Body of pancreas (tissue), 4 donors: ENCODE data around the gene SMIM11. TPM values are rescaled to one million over a fixed set of nuclear protein-coding genes. Genes with fewer than 3 reads are reported as not detected.
"Not testable (repeated sequence)": the region's sequence is repeated elsewhere in the genome, so short reads cannot be mapped to it uniquely, and the experiment has no call there.

Experiments used
- ATAC-seq: fragments of 150-250 bp; one replicate; pipeline ENCODE4 v1.9.1; 2016
- DNase-seq, 4 donors: peaks; one replicate each; pipeline ENCODE4 v3.0.0-alpha.2; 2019
- H3K27ac ChIP-seq, 4 donors: fragments of 200-600 bp; sonication (generic); 1 replicate in 3 of 4; 2 replicates in 1 of 4; pipeline versions ENCODE4 v1.5.1 to v1.6.1; 2016 to 2019; ENCODE audit warnings: mild to moderate bottlenecking in 1 of 4, mixed read lengths in 1 of 4, moderate library complexity in 1 of 4
- H3K27me3 ChIP-seq, 2 donors: fragments of 200-600 bp; sonication (generic); one replicate each; pipeline ENCODE4 v1.6.0; 2016; ENCODE audit warnings: mild to moderate bottlenecking in 1 of 2
- H3K36me3 ChIP-seq, 2 donors: fragments of 200-600 bp; sonication (generic); replicated peaks in 1 of 2; 2 replicates each; pipeline ENCODE4 v1.5.1; 2016; ENCODE audit warnings: low read depth in 2 of 2; ENCODE audit not compliant: insufficient read depth in 1 of 2
- H3K4me1 ChIP-seq: fragments of 200-600 bp; sonication (generic); one replicate; pipeline ENCODE4 v1.6.0; 2016
- H3K4me3 ChIP-seq, 2 donors: fragments of 200-600 bp; sonication (generic); 1 replicate in 1 of 2; 2 replicates in 1 of 2; pipeline ENCODE4 v1.5.1; 2016 to 2019
- H3K9me3 ChIP-seq, 3 donors: fragments of 200-600 bp; sonication (generic); 1 replicate in 2 of 3; 2 replicates in 1 of 3; pipeline ENCODE4 v1.5.1; 2016
- WGBS, 2 donors: methylation state at CpG; one replicate each; pipeline ENCODE4 v1.1.5; 2017; 5-methylcytosine and 5-hydroxymethylcytosine counted together
- intact Hi-C: fragments of 100-400 bp; cut with DNase I; formaldehyde crosslinking; loops from one replicate; pipeline ENCODE4 v1.15.1; 2023
- total RNA-seq, 2 donors: library from RNA; depleted of rRNA; stranded (reverse); fragments of >200 nt; gene quantifications; one replicate each; pipeline ENCODE4 v1.1.0, GENCODE V29; 2016

SMIM11 gene
- total RNA-seq, 2 donors from 2014 or later, result 3.4 to 22.1 TPM

GRCh38 chr21:34383138-34383537 lies 7.8 kb downstream of the SMIM11 start:
- DNase-seq, H3K4me1 ChIP-seq, H3K36me3 ChIP-seq, H3K27ac ChIP-seq, ATAC-seq, H3K27me3 ChIP-seq, H3K4me3 ChIP-seq, intact Hi-C loops, H3K9me3 ChIP-seq: not testable (repeated sequence)
- no CpG with 5 or more reads among the region's 2 CpGs for WGBS, 2 donors

GRCh38 chr21:34383724-34384415 lies 8.6 kb downstream of the SMIM11 start:
- ATAC-seq, H3K36me3 ChIP-seq, H3K9me3 ChIP-seq, H3K4me1 ChIP-seq, intact Hi-C loops, H3K27me3 ChIP-seq, H3K4me3 ChIP-seq, H3K27ac ChIP-seq, DNase-seq: not testable (repeated sequence)
- no CpG with 5 or more reads among the region's 14 CpGs for WGBS, 2 donors

- WGBS, 2 donors, result no CpG with 5 or more reads among the region's 5 CpGs
- H3K36me3 ChIP-seq, H3K4me3 ChIP-seq, H3K27ac ChIP-seq, DNase-seq, ATAC-seq, H3K27me3 ChIP-seq, H3K4me1 ChIP-seq, H3K9me3 ChIP-seq, intact Hi-C loops: not testable (repeated sequence)
These were observed 25.2 kb downstream of the SMIM11 start for GRCh38 chr21:34400522-34400921.

GRCh38 chr21:34404742-34405141 lies 29.4 kb downstream of the SMIM11 start:
- WGBS, 2 donors, result no CpG with 5 or more reads among the region's 5 CpGs
- H3K27me3 ChIP-seq, H3K4me3 ChIP-seq, intact Hi-C loops, H3K36me3 ChIP-seq, H3K4me1 ChIP-seq, H3K27ac ChIP-seq, DNase-seq, ATAC-seq, H3K9me3 ChIP-seq: not testable (repeated sequence)

- intact Hi-C loops, H3K4me3 ChIP-seq, H3K36me3 ChIP-seq, H3K27me3 ChIP-seq, ATAC-seq, H3K27ac ChIP-seq, H3K4me1 ChIP-seq, DNase-seq, H3K9me3 ChIP-seq: not testable (repeated sequence)
- no CpG with 5 or more reads among the region's 2 CpGs for WGBS, 2 donors
These were observed 30.4 kb downstream of the SMIM11 start for GRCh38 chr21:34405686-34406085.

- no CpG with 5 or more reads among the region's 6 CpGs for WGBS, 2 donors
These were observed 30.8 kb downstream of the SMIM11 start for GRCh38 chr21:34406102-34406501.

GRCh38 chr21:34406676-34407075 lies 31.4 kb downstream of the SMIM11 start:
- H3K27ac ChIP-seq, H3K9me3 ChIP-seq, H3K36me3 ChIP-seq, intact Hi-C loops, H3K4me3 ChIP-seq, H3K27me3 ChIP-seq, ATAC-seq, H3K4me1 ChIP-seq, DNase-seq: not testable (repeated sequence)
- WGBS, 2 donors, result no CpG with 5 or more reads among the region's 2 CpGs

More at GRCh38 chr21:34406102-34406501, 30.8 kb downstream of the SMIM11 start:
- DNase-seq, intact Hi-C loops, ATAC-seq, H3K27me3 ChIP-seq, H3K36me3 ChIP-seq, H3K4me1 ChIP-seq, H3K27ac ChIP-seq, H3K4me3 ChIP-seq, H3K9me3 ChIP-seq: not testable (repeated sequence)

GRCh38 chr21:34407294-34407693 lies 32.0 kb downstream of the SMIM11 start:
- H3K4me1 ChIP-seq, H3K4me3 ChIP-seq, ATAC-seq, H3K27ac ChIP-seq, H3K9me3 ChIP-seq, DNase-seq, H3K36me3 ChIP-seq, intact Hi-C loops, H3K27me3 ChIP-seq: not testable (repeated sequence)
- WGBS, 2 donors, result no CpG with 5 or more reads among the region's 9 CpGs

- H3K4me3 ChIP-seq, H3K27me3 ChIP-seq, DNase-seq, ATAC-seq, H3K4me1 ChIP-seq, H3K27ac ChIP-seq, intact Hi-C loops, H3K36me3 ChIP-seq, H3K9me3 ChIP-seq: not testable (repeated sequence)
- WGBS, 2 donors, result no CpG with 5 or more reads among the region's 5 CpGs
These were observed 42.3 kb downstream of the SMIM11 start for GRCh38 chr21:34417448-34418077.

- H3K27ac ChIP-seq, ATAC-seq, H3K4me3 ChIP-seq, H3K36me3 ChIP-seq, H3K27me3 ChIP-seq, H3K4me1 ChIP-seq, intact Hi-C loops, H3K9me3 ChIP-seq, DNase-seq: not testable (repeated sequence)
- WGBS, 2 donors, result no CpG with 5 or more reads among the region's 4 CpGs
These were observed 48.5 kb downstream of the SMIM11 start, which contains the start of gene SMIM34 for GRCh38 chr21:34423805-34424204. TSS of gene SMIM34 (minus strand) at chr21:34423951. CDS start at chr21:34423839, 112 bp downstream.

- H3K27me3 ChIP-seq, intact Hi-C loops, H3K36me3 ChIP-seq, H3K4me1 ChIP-seq, ATAC-seq, DNase-seq, H3K9me3 ChIP-seq, H3K4me3 ChIP-seq, H3K27ac ChIP-seq: not testable (repeated sequence)
- WGBS, 2 donors, result no CpG with 5 or more reads among the region's 8 CpGs
These were observed 52.0 kb downstream of the SMIM11 start for GRCh38 chr21:34427339-34427738.

GRCh38 chr21:34428441-34428840 lies 53.1 kb downstream of the SMIM11 start:
- H3K36me3 ChIP-seq, H3K27me3 ChIP-seq, H3K4me3 ChIP-seq, intact Hi-C loops, H3K4me1 ChIP-seq, DNase-seq, H3K9me3 ChIP-seq, H3K27ac ChIP-seq, ATAC-seq: not testable (repeated sequence)
- no CpG with 5 or more reads among the region's 6 CpGs for WGBS, 2 donors
